OCI-LY1 (cell line): ENCODE results near the gene KIAA0319L.

Source experiments
- H2AFZ ChIP-seq: fragments of 200-600 bp; sonication (generic), shearing (Covaris generic); 2 replicates; pipeline ENCODE4 v1.6.0; 2014; ENCODE audit warnings: antibody characterized with exemption, mild to moderate bottlenecking, low read length
- H3F3A ChIP-seq: fragments of 200-600 bp; sonication (generic), shearing (Covaris generic); 2 replicates; pipeline ENCODE4 v1.6.0; 2014; ENCODE audit warnings: mild to moderate bottlenecking, antibody characterized with exemption, low read length, moderate library complexity; ENCODE audit not compliant: insufficient read depth
- H3K27ac ChIP-seq: fragments of 200-600 bp; sonication (generic); 2 replicates; pipeline ENCODE4 v1.5.1; 2014; ENCODE audit warnings: low read length, mixed run types, mild to moderate bottlenecking, low read depth; ENCODE audit not compliant: poor library complexity, severe bottlenecking
- H3K27me3 ChIP-seq: fragments of 200-600 bp; sonication (generic); 2 replicates; pipeline ENCODE4 v1.6.0; 2014; ENCODE audit warnings: antibody characterized with exemption, mild to moderate bottlenecking, low read length, moderate library complexity; ENCODE audit not compliant: insufficient read depth
- H3K36me3 ChIP-seq: fragments of 200-600 bp; sonication (generic); 2 replicates; pipeline ENCODE4 v1.6.1; 2014; ENCODE audit warnings: mild to moderate bottlenecking, antibody characterized with exemption, low read length, moderate library complexity, mixed read lengths; ENCODE audit not compliant: insufficient read depth
- H3K4me1 ChIP-seq: fragments of 200-600 bp; sonication (generic); 2 replicates; pipeline ENCODE4 v1.5.1; 2014; ENCODE audit warnings: mild to moderate bottlenecking, low read length, moderate library complexity; ENCODE audit not compliant: insufficient read depth, severe bottlenecking
- H3K4me2 ChIP-seq: fragments of 200-600 bp; sonication (generic), shearing (Covaris generic); 2 replicates; pipeline ENCODE4 v1.6.1; 2014; ENCODE audit warnings: low read length
- H3K4me3 ChIP-seq: fragments of 200-600 bp; sonication (generic); 2 replicates; pipeline ENCODE4 v1.5.1; 2014; ENCODE audit warnings: low read length, low read depth, mild to moderate bottlenecking, mixed read lengths; ENCODE audit not compliant: poor library complexity, severe bottlenecking
- H3K79me2 ChIP-seq: fragments of 200-600 bp; shearing (Covaris generic); 2 replicates; pipeline ENCODE4 v1.6.1; 2016; ENCODE audit warnings: mixed run types, low read length, mixed read lengths; ENCODE audit not compliant: insufficient read depth
- H3K9ac ChIP-seq: fragments of 200-600 bp; sonication (generic), shearing (Covaris generic); 2 replicates; pipeline ENCODE4 v1.6.1; 2014; ENCODE audit warnings: mild to moderate bottlenecking, low read length, mixed read lengths
- H3K9me2 ChIP-seq: fragments of 200-600 bp; sonication (generic), shearing (Covaris generic); 2 replicates; pipeline ENCODE4 v1.6.1; 2014; ENCODE audit warnings: low read depth, mild to moderate bottlenecking, low read length, mixed read lengths
- H3K9me3 ChIP-seq: fragments of 200-600 bp; shearing (Covaris generic); 2 replicates; pipeline ENCODE4 v1.6.1; 2014; ENCODE audit warnings: low read length, mixed read lengths
- H4K20me1 ChIP-seq: fragments of 200-600 bp; sonication (generic), shearing (Covaris generic); 2 replicates; pipeline ENCODE4 v1.6.0; 2016; ENCODE audit warnings: mild to moderate bottlenecking, low read length; ENCODE audit not compliant: insufficient read depth
- EZH2 ChIP-seq: fragments of 200-600 bp; sonication (generic), shearing (Covaris generic); IDR thresholded peaks from 2 replicates; pipeline ENCODE4 v1.8.0; 2017; ENCODE audit warnings: borderline replicate concordance, mixed run types, mild to moderate bottlenecking, antibody characterized with exemption, low read length, moderate library complexity, mixed read lengths
- TF ChIP-seq, protein P1 (sequence below): fragments of 200-600 bp; sonication (generic), shearing (Covaris generic); IDR thresholded peaks from 2 replicates; pipeline ENCODE4 v1.5.1; 2017; ENCODE audit warnings: mild to moderate bottlenecking, antibody characterized with exemption, low read length, moderate library complexity, mixed read lengths

The KIAA0319L gene

DNA sequence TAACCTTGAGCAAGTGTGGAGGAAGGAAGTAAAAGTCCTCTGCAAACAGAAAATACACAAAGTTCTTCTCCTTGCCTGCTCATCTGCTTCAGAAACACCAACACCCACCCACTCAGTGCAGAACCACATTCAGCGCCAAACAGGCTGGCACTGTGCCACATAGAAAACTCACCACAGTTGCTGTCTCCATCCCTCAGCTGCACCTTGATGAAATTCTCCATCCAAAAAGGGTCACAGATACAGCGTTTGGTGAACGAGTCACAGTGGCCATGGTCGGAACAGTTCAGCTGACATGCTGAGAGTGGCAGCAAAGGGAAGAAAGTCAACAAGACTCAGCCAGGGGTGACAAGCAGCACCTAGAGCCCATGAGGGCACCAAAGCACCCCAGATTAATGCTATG, 114.5 kb downstream of the KIAA0319L start:
- Histone ChIP-seq H3K9me3 (no peaks in the 10 kb centered on the region), H3K36me3 (peaks cover 24% of the 10 kb centered on the region; the same call in 1 of the 2 replicates), H3K4me3 (no peak overlapping the region), H3K9me2 (no peaks in the 10 kb centered on the region), H3K79me2 (no peaks in the 10 kb centered on the region), H2AFZ (no peak overlapping the region), H3K4me2 (no peak overlapping the region), H3K4me1 (peaks cover 10% of the 10 kb centered on the region), H3K9ac (no peak overlapping the region), H3F3A (no peaks in the 10 kb centered on the region), H4K20me1 (no peaks in the 10 kb centered on the region), H3K27ac (peak overlapping the region; percentile 38), H3K27me3 (no peaks in the 10 kb centered on the region)
- TF ChIP-seq EZH2 = no peak
- TF ChIP-seq, protein P1, sequence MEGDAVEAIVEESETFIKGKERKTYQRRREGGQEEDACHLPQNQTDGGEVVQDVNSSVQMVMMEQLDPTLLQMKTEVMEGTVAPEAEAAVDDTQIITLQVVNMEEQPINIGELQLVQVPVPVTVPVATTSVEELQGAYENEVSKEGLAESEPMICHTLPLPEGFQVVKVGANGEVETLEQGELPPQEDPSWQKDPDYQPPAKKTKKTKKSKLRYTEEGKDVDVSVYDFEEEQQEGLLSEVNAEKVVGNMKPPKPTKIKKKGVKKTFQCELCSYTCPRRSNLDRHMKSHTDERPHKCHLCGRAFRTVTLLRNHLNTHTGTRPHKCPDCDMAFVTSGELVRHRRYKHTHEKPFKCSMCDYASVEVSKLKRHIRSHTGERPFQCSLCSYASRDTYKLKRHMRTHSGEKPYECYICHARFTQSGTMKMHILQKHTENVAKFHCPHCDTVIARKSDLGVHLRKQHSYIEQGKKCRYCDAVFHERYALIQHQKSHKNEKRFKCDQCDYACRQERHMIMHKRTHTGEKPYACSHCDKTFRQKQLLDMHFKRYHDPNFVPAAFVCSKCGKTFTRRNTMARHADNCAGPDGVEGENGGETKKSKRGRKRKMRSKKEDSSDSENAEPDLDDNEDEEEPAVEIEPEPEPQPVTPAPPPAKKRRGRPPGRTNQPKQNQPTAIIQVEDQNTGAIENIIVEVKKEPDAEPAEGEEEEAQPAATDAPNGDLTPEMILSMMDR = peak; percentile 16; the same call in 1 of the 2 replicates

DNA sequence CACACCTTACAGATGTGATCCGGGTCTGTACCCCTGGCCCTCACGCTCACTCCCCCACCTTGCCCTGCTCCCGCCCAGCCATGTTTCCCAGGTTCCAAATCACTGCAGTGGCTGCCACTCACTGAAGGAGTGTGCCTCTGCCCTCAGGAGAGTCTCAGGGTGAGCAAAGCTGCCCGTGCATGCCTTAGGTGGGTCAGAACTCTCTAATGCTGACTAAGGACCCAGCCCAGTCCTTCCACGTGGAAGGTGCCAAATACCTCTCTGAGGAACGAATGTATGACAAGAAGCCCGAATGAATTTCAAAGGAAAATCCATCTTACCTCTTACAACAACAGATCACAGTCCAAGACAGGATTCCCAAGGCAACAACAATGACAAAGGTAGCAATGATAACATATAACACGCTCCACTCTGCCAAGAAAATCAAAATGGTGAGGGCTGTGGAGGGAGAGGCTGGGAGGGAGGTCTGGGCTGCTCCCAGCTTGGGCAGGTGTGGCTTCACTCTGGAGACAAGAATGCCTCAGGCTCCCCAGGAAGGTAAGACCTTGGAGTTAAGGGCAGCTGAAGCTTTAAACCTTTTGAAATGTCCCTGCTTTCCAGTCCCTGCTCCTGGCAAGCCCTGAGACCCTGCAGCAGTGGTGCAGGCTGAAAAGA, 115.2 kb downstream of the KIAA0319L start:
- no peak overlapping the region for H3K4me3 ChIP-seq
- no peaks in the 10 kb centered on the region for H3F3A ChIP-seq
- TF ChIP-seq, protein P1 = no peak
- TF ChIP-seq EZH2 = no peak
- peaks cover 10% of the 10 kb centered on the region for H3K4me1 ChIP-seq
- peak overlapping the region; percentile 38 for H3K27ac ChIP-seq
- no peak overlapping the region for H3K9ac ChIP-seq
- H4K20me1 ChIP-seq = no peaks in the 10 kb centered on the region
- no peak overlapping the region for H3K4me2 ChIP-seq
- no peaks in the 10 kb centered on the region for H3K9me2 ChIP-seq
- no peak overlapping the region for H2AFZ ChIP-seq
- peaks cover 23% of the 10 kb centered on the region; the same call in 1 of the 2 replicates for H3K36me3 ChIP-seq
- H3K27me3 ChIP-seq = no peaks in the 10 kb centered on the region
- no peaks in the 10 kb centered on the region for H3K79me2 ChIP-seq
- H3K9me3 ChIP-seq = no peaks in the 10 kb centered on the region

DNA sequence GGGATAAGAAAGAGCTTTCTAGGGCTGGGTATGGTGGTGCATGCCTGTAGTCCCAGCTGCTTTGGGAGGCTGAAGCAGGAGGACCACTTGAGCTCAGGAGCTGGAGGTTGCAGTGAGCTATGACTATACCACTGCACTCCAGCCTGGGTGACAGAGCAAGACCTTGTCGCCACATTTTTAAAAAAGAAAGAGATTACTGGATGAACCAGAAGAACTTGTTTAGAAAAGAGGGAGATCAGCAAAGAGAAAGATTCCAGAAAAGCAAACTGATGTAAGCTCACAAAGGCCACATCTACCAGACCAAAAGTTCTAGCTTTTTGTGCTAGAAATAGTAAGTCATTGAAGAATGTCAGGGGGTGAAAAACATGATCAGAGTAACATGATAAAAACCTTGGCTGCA, 117.6 kb downstream of the KIAA0319L start:
- Histone ChIP-seq H3K9me3 (no peaks in the 10 kb centered on the region), H3K27me3 (no peaks in the 10 kb centered on the region), H3K9ac (no peak overlapping the region), H2AFZ (no peak overlapping the region), H3F3A (no peaks in the 10 kb centered on the region), H3K27ac (no peak overlapping the region), H3K9me2 (no peaks in the 10 kb centered on the region), H3K4me1 (peaks cover 10% of the 10 kb centered on the region), H3K36me3 (peaks cover 37% of the 10 kb centered on the region), H3K79me2 (no peaks in the 10 kb centered on the region), H3K4me3 (no peak overlapping the region), H4K20me1 (no peaks in the 10 kb centered on the region), H3K4me2 (no peak overlapping the region)
- no peak for TF ChIP-seq EZH2
- TF ChIP-seq, protein P1 = no peak
